HepG2 (cell line): ENCODE data around the gene IFT172. TPM values are rescaled to one million over a fixed set of nuclear protein-coding genes. Genes with fewer than 3 reads are reported as not detected.

Source experiments
- ATAC-seq: fragments of 200-7000 bp; cut with Tn5 transposase; 3 replicates; pipeline ENCODE4 v1.9.1; 2020; ENCODE audit warnings: mild to moderate bottlenecking, moderate library complexity
- BruUV-seq: library from RNA; stranded (reverse); fragments of 400-500 nt; replicated peaks from 2 replicates; lab custom pipeline; 2021; lab: Mats Ljungman, UMichigan
- CTCF ChIA-PET: fragments of 300-600 bp; formaldehyde crosslinking; extraction: SDS; loops from one replicate; lab custom pipeline; 2021; ENCODE audit warnings: low total read pairs, inconsistent platforms, low intra/inter-chr PET ratio; lab: Yijun Ruan, JAX
- POLR2A ChIA-PET: fragments of 350-600 bp; sonication (Branson Sonifier 250); formaldehyde crosslinking; loops from one replicate; lab custom pipeline; 2020; ENCODE audit warnings: antibody characterized with exemption, inconsistent platforms; lab: Yijun Ruan, JAX
- DNase-seq: peaks from one replicate; pipeline ENCODE4 v3.0.0-alpha.2; 2015; ENCODE audit warnings: low spot score
- FAIRE-seq: peaks from 3 replicates; lab custom pipeline; 2011; peaks lifted over from hg19 to GRCh38; lab: Jason Lieb, UNC
- H2AFZ ChIP-seq: one replicate; pipeline ENCODE4 v1.6.1; 2011; ENCODE audit warnings: low read length, inconsistent platforms
- H3K27ac ChIP-seq: fragments of 300-600 bp; 3 replicates; pipeline ENCODE4 v1.8.0; 2011; ENCODE audit warnings: mixed run types, mild to moderate bottlenecking, mixed read lengths, low read length, inconsistent platforms; ENCODE audit not compliant: insufficient read depth; ENCODE audit errors: extremely low read length
- H3K27me3 ChIP-seq, 2 experiments: fragments of 200-600 bp in 1 of 2; 2 replicates in 1 of 2; 3 replicates in 1 of 2; pipeline versions ENCODE4 v1.6.0 to v1.8.0; 2011; ENCODE audit warnings: low read length in 2 of 2, mild to moderate bottlenecking in 2 of 2, moderate library complexity in 2 of 2, inconsistent platforms in 1 of 2; ENCODE audit not compliant: insufficient read depth in 2 of 2, control insufficient read depth in 1 of 2
- H3K36me3 ChIP-seq, 2 experiments: fragments of 200-600 bp in 1 of 2; replicated peaks in 1 of 2; 2 replicates in 1 of 2; 3 replicates in 1 of 2; pipeline versions ENCODE4 v1.5.1 to v1.8.0; 2011; ENCODE audit warnings: low read length in 2 of 2, inconsistent platforms in 1 of 2; ENCODE audit not compliant: insufficient read depth in 2 of 2, control insufficient read depth in 1 of 2
- H3K4me1 ChIP-seq: 2 replicates; pipeline ENCODE4 v1.5.1; 2012; ENCODE audit warnings: low read length, inconsistent platforms; ENCODE audit not compliant: insufficient read depth
- H3K4me2 ChIP-seq: 2 replicates; pipeline ENCODE4 v1.6.0; 2011; ENCODE audit warnings: low read depth, low read length, inconsistent platforms
- H3K4me3 ChIP-seq, 3 experiments: fragments of 200-600 bp in 1 of 3; sonication (generic), shearing (Covaris generic) in 1 of 3; replicated peaks in 1 of 3; 2 replicates each; pipeline ENCODE4 v1.5.1; 2011 to 2016; ENCODE audit warnings: low read length in 3 of 3, inconsistent platforms in 2 of 3, low read depth in 2 of 3, mild to moderate bottlenecking in 2 of 3, control low read depth in 1 of 3, mixed read lengths in 1 of 3; ENCODE audit not compliant: insufficient read depth in 1 of 3
- H3K79me2 ChIP-seq: one replicate; pipeline ENCODE4 v1.6.1; 2011; ENCODE audit warnings: low read length, inconsistent platforms; ENCODE audit not compliant: insufficient read depth
- H3K9ac ChIP-seq: 2 replicates; pipeline ENCODE4 v1.6.0; 2011; ENCODE audit warnings: mild to moderate bottlenecking, low read depth, low read length, inconsistent platforms; ENCODE audit not compliant: insufficient read depth
- H3K9me3 ChIP-seq: 2 replicates; pipeline ENCODE4 v1.5.1; 2012; ENCODE audit warnings: mild to moderate bottlenecking, low read length
- H4K20me1 ChIP-seq: 2 replicates; pipeline ENCODE4 v1.6.0; 2011; ENCODE audit warnings: inconsistent platforms, mild to moderate bottlenecking, low read length, moderate library complexity; ENCODE audit not compliant: insufficient read depth
- ONECUT2 ChIP-seq: sonication (generic); formaldehyde crosslinking; IDR thresholded peaks from 2 replicates; pipeline ENCODE4 v1.4.0; 2020; ENCODE audit warnings: missing genetic modification reagents
- POLR2A ChIP-seq, 2 experiments: IDR thresholded peaks; 2 replicates each; pipeline ENCODE4 v1.6.1; 2011; ENCODE audit warnings: low read depth in 2 of 2, low read length in 2 of 2, mild to moderate bottlenecking in 1 of 2, moderate library complexity in 1 of 2; ENCODE audit not compliant: insufficient read depth in 1 of 2
- RBFOX2 ChIP-seq: fragments of 200-400 bp; formaldehyde crosslinking; IDR thresholded peaks from 2 replicates; pipeline ENCODE4 v1.6.1; 2017; ENCODE audit warnings: low read depth, mild to moderate bottlenecking, low read length
- SAP130 ChIP-seq: IDR thresholded peaks from 2 replicates; pipeline ENCODE4 v1.6.1; 2016; ENCODE audit warnings: low read depth
- ZNF121 ChIP-seq: sonication (generic); formaldehyde crosslinking; IDR thresholded peaks from 2 replicates; pipeline ENCODE4 v1.5.0; 2020; ENCODE audit warnings: mild to moderate bottlenecking, missing genetic modification reagents
- ZNF460 ChIP-seq: sonication (generic); formaldehyde crosslinking; IDR thresholded peaks from 2 replicates; pipeline ENCODE4 v1.5.1; 2020; ENCODE audit warnings: missing genetic modification reagents, mild to moderate bottlenecking, borderline replicate concordance
- WGBS: methylation state at CpG from one replicate; pipeline ENCODE4 v1.1.6; 2017; ENCODE audit warnings: low lambda C conversion rate; 5-methylcytosine and 5-hydroxymethylcytosine counted together
- in situ Hi-C: cut with HindIII; loops from 2 replicates; pipeline ENCODE4 v1.10.0; 2017; ENCODE audit warnings: low pct_unique_long_range_greater_than_20kb; ENCODE audit not compliant: extremely low pct_ligation_motif_present
- intact Hi-C: fragments of 100-400 bp; cut with micrococcal nuclease; formaldehyde crosslinking; loops from one replicate; pipeline ENCODE4 v1.10.0; 2022; ENCODE audit not compliant: unreplicated experiment
- polyA plus RNA-seq, 8 experiments: library from polyadenylated mRNA; depleted of rRNA in 3 of 8; stranded (reverse) in 7 of 8; unstranded in 1 of 8; fragments of >200 nt; fragmentation: Illumina TruSeq in 4 of 8; extraction: Trizol in 4 of 8; gene quantifications; 2 replicates each; pipeline versions ENCODE4 v1.2.1 to v1.2.3, GENCODE V29; 2011 to 2016; ENCODE audit warnings: low read depth in 4 of 8, missing spikeins in 1 of 8, mixed read lengths in 1 of 8; ENCODE audit not compliant: insufficient read depth in 1 of 8
- total RNA-seq, 5 experiments: library from RNA; depleted of rRNA; stranded (reverse); fragments of >200 nt; fragmentation: Illumina TruSeq; extraction: Trizol; gene quantifications; 2 replicates each; pipeline ENCODE4 v1.2.3, GENCODE V29; 2016; ENCODE audit warnings: low read depth in 1 of 5
- TF ChIP-seq, protein P1 (sequence below): IDR thresholded peaks from 2 replicates; pipeline ENCODE4 v1.6.1; 2016; ENCODE audit warnings: mild to moderate bottlenecking
- TF ChIP-seq, protein P2 (sequence below): sonication (generic); formaldehyde crosslinking; IDR thresholded peaks from 2 replicates; pipeline ENCODE4 v1.4.0; 2020; ENCODE audit warnings: missing genetic modification reagents, mild to moderate bottlenecking, borderline replicate concordance

IFT172 gene
- total and polyA plus RNA-seq, 2 of the 13 experiments (the other 11 are each of a cell fraction or from before 2014, with no cell fraction given) = 21.6 to 35.7 TPM

GRCh38 chr2:27407798-27408491 is 81.6 kb downstream of the IFT172 start (continued):
- TF ChIP-seq, protein P1, sequence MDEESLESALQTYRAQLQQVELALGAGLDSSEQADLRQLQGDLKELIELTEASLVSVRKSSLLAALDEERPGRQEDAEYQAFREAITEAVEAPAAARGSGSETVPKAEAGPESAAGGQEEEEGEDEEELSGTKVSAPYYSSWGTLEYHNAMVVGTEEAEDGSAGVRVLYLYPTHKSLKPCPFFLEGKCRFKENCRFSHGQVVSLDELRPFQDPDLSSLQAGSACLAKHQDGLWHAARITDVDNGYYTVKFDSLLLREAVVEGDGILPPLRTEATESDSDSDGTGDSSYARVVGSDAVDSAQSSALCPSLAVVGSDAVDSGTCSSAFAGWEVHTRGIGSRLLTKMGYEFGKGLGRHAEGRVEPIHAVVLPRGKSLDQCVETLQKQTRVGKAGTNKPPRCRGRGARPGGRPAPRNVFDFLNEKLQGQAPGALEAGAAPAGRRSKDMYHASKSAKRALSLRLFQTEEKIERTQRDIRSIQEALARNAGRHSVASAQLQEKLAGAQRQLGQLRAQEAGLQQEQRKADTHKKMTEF (CRISPR knock-in tag) = peak; percentile 53; the same call in 1 of the 2 replicates
- TF ChIP-seq, protein P2, sequence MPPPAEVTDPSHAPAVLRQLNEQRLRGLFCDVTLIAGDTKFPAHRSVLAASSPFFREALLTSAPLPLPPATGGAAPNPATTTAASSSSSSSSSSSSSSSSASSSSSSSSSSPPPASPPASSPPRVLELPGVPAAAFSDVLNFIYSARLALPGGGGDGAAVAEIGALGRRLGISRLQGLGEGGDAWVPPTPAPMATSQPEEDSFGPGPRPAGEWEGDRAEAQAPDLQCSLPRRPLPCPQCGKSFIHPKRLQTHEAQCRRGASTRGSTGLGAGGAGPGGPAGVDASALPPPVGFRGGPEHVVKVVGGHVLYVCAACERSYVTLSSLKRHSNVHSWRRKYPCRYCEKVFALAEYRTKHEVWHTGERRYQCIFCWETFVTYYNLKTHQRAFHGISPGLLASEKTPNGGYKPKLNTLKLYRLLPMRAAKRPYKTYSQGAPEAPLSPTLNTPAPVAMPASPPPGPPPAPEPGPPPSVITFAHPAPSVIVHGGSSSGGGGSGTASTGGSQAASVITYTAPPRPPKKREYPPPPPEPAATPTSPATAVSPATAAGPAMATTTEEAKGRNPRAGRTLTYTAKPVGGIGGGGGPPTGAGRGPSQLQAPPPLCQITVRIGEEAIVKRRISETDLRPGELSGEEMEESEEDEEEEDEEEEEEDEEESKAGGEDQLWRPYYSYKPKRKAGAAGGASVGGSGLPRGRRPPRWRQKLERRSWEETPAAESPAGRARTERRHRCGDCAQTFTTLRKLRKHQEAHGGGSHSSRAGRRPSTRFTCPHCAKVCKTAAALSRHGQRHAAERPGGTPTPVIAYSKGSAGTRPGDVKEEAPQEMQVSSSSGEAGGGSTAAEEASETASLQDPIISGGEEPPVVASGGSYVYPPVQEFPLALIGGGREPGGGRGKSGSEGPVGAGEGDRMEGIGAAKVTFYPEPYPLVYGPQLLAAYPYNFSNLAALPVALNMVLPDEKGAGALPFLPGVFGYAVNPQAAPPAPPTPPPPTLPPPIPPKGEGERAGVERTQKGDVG = peak; percentile 46; the same call in 1 of the 2 replicates
- no peak for TF ChIP-seq ONECUT2 (CRISPR knock-in tag)
- TF ChIP-seq POLR2A (IDR thresholded peaks at IDR 0.05; ENCODE audit: insufficient read depth in 1 of 2, low read depth in 2 of 2, low read length in 2 of 2) = 0 out of 4 replicates have a peak, but pooled peaks of 1 of the 2 experiments have one; percentile 26
- peak; percentile 74; the same call in 1 of the 2 replicates for TF ChIP-seq SAP130 (CRISPR knock-in tag)

DNA sequence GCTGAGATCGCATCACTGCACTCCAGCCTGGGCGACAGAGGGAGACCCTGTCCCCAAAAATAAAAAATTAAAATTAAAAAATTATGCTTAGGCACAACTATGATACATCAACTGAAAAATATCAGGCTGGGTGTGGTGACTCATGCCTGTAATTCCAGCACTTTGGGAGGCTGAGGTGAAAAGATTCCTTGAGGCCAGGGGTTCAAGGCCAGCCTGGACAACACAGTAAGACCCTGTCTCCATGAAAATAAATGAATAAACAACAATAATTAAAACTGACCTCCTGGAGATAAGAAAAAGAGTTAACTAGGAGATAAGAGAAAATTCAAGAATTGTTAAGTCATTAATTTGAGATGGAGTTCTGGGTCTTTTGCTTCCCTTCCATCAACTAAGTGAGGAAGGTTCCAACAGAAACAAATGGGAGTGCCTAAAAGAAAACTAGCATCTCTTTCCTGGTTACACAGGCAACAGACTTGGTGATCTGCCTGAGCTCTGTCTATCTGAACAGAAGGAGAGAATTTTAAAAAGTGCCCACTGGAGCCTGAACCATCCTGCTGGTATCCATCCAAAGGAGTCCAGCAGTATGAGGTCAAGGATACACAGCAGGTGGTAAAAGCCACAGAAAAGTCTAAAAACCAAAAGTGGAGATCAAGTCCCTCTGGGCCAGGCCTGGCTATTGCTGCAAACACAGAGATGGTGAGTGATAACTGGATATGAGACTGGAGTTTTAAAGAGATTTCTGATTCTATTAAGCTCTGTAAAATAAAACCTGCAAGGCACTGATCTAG is 89.0 kb downstream of the IFT172 start:
- no peak overlapping the region for H3K9ac ChIP-seq
- whole genome bisulfite sequencing = 94% methylated on average over 2 of the region's 2 CpGs
- peaks cover 30% of the 10 kb centered on the region; the same call in 1 of the 2 replicates for H3K4me1 ChIP-seq

More for the DNA sequence above, 89.0 kb downstream of the IFT172 start:
- no peak for DNase-seq
- intact Hi-C loops = no loop called here
- TF ChIP-seq ZNF460 (CRISPR knock-in tag) = no peak
- 0 out of 2 replicates have a peak, but pooled peaks have one; percentile 1 for TF ChIP-seq RBFOX2
- peak; percentile 58; the same call in 1 of the 2 replicates for TF ChIP-seq ZNF121 (CRISPR knock-in tag)
- TF ChIP-seq, all 625 proteins: peak for 2
- H3K79me2 ChIP-seq = peaks cover 93% of the 10 kb centered on the region
- 0 out of 2 replicates have a peak, but pooled peaks cover 3% of the 10 kb centered on the region for H4K20me1 ChIP-seq
- ATAC-seq = no peak
- in situ Hi-C loops = no loop called here
- ChIA-PET CTCF (no interaction called here), POLR2A (interaction anchor here (1.8 kb wide), 1 partner anchor 29 kb away, joined by 5 read pairs; no protein-coding TSS in a partner anchor)
- H3K4me2 ChIP-seq = no peak overlapping the region
- FAIRE-seq = no peak
- H3K9me3 ChIP-seq = no peaks in the 10 kb centered on the region
- H3K36me3 ChIP-seq = peaks cover 1 to 39% of the 10 kb centered on the region in 2 experiments; a peak in 3 of 5 replicates
- no peak overlapping the region for H2AFZ ChIP-seq
- no peak overlapping the region for H3K4me3 ChIP-seq
- H3K27ac ChIP-seq = peak overlapping the region; percentile 7
- BruUV-seq = no TSS peak
- no peaks in the 10 kb centered on the region for H3K27me3 ChIP-seq
